Measurements from ENCODE around the gene DISC1.
"Not testable (repeated sequence)": the region's sequence is repeated elsewhere in the genome, so short reads cannot be mapped to it uniquely, and the experiment has no call there.

Gene DISC1

GRCh38 chr1:231781892-231782291 is 155.3 kb downstream of the DISC1 start:
- DNase-seq = no peak

- not testable (repeated sequence) for DNase-seq
Observed at GRCh38 chr1:231785073-231785472, 158.5 kb downstream of the DISC1 start.

DNA sequence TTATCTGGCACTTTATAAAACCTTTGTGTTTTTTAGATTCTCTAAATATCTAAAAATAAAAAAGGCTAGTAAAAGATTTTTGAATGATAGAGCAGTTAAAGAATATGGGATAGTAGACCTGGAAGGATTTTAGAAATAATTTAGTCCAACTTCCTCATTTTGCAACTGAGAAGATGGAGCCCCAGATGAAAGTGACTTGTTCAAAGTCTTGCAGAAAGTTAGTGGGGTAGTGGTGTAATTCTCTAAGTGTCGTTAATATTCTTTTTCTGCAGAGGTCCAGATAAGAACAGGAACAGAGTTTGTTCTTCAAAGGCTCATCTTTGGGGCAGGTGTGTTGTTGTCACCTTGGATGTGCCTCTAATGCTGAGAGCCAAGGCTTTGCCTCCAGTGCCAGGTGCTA is 159.5 kb downstream of the DISC1 start:
- no peak for DNase-seq

DNA sequence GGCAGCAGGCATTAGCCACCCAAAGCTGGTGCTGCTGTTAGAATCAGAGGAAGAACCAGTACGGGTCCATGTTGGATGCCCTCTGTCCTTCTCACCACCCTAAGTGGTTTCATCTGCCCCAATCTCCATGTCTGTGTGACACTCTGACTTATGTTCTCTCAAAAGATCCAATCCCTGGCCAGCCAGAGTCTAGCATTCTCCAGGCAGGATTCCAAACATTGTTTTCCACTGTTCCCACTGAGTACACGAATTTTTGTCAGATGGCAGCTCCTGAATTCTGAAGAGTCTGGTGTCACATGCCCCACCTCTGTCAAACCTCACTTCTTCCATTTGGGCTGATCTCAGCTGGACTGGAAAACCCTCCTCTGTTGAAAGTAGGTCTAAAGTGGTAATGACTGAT is 166.0 kb downstream of the DISC1 start:
- DNase-seq = no peak

- DNase-seq = no peak
Observed at GRCh38 chr1:231793893-231794292, 167.3 kb downstream of the DISC1 start.

DNA sequence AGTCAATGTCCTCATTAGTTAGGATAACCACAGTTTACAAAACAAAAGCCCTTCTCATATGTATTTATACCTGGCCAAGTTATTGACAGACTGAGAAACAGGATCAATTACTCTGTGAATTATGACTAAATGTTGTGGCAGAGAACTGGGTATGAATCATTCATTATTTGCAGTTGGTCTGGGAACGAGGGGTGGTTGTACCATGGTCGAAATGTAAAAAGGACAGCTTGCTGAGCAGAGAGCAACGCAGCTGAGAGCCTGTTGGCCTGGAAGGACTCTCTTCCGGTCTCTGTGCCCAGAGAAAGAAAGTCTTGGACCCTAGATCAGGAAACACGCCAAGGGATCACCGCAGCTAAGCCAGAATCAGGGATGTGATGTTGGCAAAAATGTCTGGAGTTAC is 169.6 kb downstream of the DISC1 start:
- no peak for DNase-seq

- DNase-seq = no peak
Observed at GRCh38 chr1:231799363-231799986, 172.9 kb downstream of the DISC1 start.

DNA sequence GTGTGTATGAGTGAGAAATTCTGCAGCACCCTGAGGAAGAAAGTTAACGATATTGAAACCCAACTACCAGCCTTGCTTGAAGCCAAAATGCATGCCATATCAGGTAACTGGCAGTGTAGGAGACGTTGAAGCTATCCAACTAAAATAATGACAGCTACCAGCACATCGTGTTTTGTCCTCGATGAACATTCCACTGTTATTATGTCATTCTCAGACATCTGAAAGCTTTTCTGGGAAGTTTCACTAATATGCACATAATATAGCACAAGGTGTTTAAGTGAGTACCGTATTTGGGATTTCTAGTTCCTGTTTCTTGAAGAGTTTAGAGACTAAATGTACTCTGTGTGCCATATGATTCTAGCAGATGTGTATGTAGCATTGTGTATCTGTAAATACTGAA is 173.5 kb downstream of the DISC1 start:
- no peak for DNase-seq

GRCh38 chr1:231801042-231801585 is 174.5 kb downstream of the DISC1 start:
- DNase-seq = no peak

DNA sequence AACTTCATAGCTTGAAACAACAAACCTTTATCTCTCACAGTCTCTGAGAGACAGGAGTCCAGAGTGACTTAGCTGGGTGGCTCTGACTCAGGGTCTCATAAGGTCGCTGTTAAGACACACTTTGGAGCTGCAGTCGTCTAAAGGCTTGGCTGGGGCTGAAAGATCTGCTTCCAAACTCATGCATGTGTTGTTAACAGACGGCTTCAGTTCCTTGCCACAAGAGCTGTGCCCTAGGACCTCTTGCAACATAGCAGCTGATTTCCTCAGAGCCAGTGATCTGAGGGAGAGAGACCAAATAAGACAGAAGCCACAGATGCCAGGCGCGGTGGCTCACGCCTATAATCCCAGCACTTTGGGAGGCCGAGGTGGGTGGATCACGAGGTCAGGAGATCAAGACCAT is 176.8 kb downstream of the DISC1 start:
- no peak for DNase-seq

DNA sequence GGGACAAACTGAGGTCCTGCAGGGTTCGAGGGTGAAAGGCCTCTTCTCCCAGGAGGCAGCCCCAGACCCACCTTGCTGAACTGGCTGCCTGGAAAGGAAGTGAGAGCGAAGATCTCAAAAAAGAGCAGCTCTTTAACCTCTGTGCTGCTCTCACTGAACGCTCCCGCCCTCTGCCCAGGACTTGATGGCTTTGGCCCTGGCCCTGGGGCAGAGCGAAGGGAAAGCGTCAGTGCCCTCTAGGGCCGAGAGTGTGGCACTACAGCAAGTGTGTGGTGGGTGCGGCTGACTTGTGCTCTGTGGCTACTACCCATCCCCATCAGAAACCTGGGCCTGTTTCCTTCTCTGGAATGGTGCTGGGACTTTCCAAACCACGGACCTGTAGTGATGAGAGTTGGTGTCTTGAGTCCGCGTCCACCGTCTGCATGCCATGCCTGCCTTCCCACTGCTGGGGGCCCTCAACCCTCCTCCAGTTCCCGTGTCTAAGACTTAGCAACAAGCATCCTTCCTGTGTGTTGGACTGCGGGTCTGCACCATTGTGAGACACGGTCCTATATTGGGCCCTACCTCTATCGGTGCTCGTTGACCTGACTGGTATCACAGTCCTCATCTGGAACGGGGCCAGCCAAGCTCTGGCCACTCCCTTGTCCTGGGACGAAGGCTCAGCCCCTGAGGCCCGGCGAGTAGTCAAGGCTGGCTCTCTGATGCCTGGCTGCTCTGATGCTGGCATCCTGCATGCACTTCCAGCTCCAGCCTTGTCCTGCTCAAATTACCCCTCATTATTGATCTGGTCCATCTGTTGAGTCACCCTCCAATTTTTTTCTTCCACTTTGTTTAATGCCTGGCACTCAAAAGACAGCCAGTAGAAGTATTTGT is 180.3 kb downstream of the DISC1 start:
- peak; percentile 69 for DNase-seq

DNA sequence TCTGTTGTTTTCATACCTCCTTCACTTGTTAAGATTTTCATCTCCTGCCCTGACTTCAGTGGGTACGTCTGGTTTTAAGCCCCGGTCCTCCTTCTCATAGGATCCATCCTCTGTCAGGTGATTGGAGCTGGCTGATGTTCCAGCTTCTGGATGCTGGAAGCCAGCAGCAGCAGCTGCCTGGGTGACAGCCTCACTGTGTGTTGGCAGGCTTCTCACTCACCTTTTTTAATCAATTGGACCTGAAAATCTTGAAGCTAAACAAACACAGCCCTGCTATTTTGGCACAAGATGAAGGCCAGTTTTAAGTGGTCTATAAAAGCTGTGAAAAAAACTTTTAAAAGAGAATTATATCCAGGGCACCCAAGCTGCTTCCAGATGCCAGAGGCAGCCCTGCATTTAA is 181.0 kb downstream of the DISC1 start:
- no peak for DNase-seq

- DNase-seq = no peak
Observed at GRCh38 chr1:231808116-231808515, 181.5 kb downstream of the DISC1 start.

DNA sequence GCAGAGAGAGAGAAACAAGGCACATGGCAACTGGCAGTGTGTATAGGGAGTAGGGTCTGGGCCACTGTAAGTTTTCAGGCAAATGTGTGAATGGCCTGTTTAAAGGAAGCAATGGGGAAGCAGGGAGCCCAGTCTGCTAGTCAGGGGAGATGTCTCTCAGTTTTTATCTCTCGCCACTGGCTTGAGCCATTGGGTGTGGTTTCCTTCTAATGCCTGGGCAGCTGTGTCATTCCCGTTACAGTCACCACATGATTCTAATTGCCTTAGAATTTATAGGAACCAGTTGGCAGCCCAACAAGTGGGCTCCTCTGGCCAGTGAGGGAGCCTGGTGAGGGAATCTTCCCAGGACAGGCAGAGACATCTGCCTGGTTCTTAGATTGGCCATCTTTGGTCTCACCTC is 182.4 kb downstream of the DISC1 start:
- DNase-seq = no peak

DNA sequence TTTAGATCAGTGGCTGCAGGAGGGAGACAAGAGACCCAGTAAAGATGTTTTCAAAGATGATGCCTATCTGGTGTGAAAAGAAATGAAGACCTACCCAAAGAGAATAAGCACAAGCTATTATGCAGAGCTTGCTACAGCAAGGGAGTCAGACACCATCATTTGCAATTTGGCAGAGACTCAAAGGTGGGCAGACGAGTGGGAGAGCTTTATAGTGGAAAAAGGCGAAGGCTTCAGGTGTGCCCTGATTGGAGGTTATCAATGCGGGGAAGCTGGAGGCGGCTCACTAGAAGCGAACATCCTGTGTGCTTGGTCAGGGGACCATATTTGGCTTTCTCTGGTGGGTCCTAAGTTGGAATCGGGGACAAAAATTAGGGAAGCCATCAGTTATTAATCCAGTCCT is 183.8 kb downstream of the DISC1 start:
- no peak for DNase-seq

DNA sequence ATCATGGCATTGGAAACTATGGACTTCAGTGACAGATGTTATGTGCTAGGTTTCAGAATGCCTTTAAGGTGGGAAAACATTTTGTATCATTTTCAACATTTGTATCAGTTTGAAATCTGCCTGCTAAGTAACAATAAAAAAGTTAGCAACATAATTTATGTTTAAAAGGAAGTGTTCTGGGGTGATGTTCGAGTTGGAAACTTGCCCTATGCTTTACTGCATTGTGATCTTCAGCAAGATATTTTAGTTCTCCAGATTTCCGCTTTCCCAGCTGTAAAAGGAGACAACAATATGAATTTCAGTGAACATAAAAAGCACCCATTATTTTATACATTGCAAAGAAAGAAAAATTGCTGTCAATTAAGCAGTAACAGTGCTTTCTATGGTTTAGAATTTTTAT is 187.4 kb downstream of the DISC1 start:
- DNase-seq = no peak

DNA sequence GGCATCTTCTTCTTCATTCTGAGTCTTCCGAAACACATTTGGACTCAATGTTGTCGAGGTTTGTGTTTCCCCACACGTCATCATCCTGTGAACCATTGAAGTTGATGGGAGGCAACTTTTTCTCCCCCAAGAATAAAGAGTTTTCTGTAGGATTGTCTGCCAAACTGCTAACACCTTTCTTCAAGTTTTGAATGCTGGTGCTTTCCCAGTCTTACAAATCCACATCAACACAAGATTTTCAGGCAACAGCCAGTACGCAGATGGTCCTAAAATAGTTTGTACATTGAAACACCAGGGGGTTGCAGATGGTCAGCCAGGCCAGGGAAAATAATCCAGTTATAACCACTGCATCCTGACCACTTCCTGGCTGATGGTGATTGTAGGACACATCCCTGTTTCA is 187.9 kb downstream of the DISC1 start:
- no peak for DNase-seq

DNA sequence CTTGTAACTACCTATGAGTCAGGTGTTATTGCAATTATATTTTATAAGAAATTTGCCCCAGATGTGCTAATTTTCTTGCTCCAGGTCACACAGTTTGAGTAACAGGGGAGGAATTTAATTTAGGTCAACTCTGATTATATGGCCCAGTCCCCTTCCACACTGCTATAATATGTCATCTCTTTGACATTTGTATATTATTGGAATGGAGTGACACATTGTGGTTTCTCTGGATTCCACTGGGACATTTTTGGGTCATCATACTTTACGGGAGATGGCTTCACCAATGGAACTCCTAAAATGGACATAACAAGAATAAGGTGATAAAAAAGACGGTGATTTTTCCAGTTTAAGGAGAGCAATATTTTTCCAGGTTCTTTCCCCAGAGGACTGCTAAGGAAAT is 191.2 kb downstream of the DISC1 start:
- DNase-seq = no peak

DNA sequence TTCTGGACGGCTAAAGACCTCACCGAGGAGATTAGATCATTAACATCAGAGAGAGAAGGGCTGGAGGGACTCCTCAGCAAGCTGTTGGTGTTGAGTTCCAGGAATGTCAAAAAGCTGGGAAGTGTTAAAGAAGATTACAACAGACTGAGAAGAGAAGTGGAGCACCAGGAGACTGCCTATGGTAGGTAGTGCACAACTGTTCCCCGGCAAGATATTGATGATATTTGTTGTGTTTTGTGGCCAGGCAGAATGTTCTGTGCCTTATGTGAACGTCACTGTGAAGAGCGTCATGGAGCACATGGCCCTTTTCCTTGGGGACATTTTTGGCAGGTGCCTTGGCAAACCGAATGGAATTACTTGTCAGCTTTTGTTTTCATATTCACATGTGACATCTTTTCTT is 191.7 kb downstream of the DISC1 start:
- DNase-seq = no peak

GRCh38 chr1:231821281-231821680 is 194.7 kb downstream of the DISC1 start:
- no peak for DNase-seq

DNA sequence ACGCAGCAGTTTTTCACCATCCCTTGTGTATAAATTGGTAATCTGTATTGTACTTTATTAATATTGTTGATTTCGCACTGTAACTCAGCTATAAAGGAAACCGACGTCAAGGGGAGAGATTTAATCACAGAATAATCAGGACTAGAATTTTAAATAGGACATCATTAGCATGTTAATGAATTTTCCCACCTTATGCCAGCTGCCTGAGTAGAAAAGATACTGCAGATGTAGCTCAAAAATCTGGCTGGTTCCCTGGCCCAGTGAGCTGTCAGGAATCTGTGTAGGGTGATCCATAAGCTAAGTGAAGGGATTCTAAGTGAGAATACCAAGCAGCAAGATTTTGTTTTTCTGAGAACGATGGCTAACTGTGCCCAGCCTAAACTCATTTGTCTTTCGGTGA is 195.5 kb downstream of the DISC1 start:
- DNase-seq = no peak

DNA sequence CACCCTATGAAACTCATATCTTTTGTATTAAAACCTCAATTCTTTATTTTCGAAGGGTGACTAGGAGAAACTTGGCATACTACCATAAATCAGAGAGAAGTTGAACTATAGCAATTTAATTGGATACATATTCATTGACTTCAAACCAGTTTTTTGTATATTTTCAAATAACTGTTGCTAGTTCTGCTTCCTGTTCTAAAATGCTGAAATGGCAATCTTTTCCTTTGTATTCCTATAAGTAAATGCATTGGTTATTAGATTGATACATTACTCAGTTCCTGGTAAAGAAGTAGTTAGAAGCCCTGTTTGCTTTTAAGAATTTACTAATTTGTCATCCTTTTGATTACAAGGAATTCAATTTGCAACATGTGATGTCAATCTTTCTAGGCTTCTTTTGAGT is 200.0 kb downstream of the DISC1 start:
- DNase-seq = no peak

DNA sequence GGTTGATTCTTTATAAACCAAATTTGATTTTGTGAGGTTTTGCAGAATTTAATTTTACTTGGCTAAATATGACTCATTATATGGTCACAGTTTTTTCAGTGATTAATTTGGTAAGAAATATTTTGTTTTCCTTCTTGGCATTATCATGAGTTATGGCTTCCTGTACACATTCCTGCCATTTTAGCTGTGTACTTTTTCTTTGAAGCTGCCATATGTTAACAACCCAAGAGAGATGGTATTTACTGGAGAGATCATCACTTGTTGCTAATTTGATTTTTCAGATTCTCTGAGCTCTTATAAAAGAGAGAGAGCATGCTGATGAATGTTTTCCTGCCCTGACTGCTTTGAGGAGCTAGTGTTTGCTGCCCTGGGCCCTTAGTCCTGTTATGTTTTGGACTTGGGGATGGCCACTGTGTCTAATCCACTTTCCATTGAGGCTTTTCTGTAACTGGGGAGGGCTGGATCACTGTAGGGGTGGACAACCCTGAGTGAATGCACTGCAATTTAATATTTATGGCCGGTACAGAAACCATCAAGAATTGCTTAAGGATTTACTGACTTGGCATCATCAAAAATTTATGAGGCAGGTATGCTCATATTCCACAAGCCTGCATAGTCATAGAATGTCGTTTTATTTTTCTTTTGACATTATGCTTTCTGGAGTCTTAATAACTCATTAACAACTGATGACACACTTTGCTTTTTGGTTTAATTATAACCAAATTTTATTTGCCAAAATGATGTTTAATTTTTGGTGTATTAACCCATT is 200.9 kb downstream of the DISC1 start:
- no peak for DNase-seq
